Stomach (tissue), 9 donors: Measurements from ENCODE around the gene NACA2. TPM values are rescaled to one million over a fixed set of nuclear protein-coding genes. Genes with fewer than 3 reads are reported as not detected.
"Not testable (repeated sequence)": the region's sequence is repeated elsewhere in the genome, so short reads cannot be mapped to it uniquely, and the experiment has no call there.

Experiments
- DNase-seq, 2 donors: peaks; one replicate each; pipeline versions ENCODE4 v3.0.0 to v3.0.0-alpha.2; 2013 to 2019
- H3K27ac ChIP-seq, 5 donors: fragments of 200-600 bp in 4 of 5; sonication (generic) in 4 of 5; one replicate each; pipeline ENCODE4 v1.5.1; 2013 to 2019; ENCODE audit warnings: mild to moderate bottlenecking in 1 of 5, moderate library complexity in 1 of 5
- H3K27me3 ChIP-seq, 3 donors: fragments of 200-600 bp; sonication (generic); one replicate each; pipeline ENCODE4 v1.5.1; 2017 to 2019; ENCODE audit warnings: mixed run types in 1 of 3
- H3K36me3 ChIP-seq, 4 donors: fragments of 200-600 bp; sonication (generic); 1 replicate in 3 of 4; 2 replicates in 1 of 4; pipeline ENCODE4 v1.5.1; 2016 to 2019
- H3K4me1 ChIP-seq, 4 donors: fragments of 200-600 bp; sonication (generic); one replicate each; pipeline ENCODE4 v1.5.1; 2016 to 2019
- H3K4me3 ChIP-seq, 4 donors: fragments of 200-600 bp; sonication (generic) in 3 of 4; one replicate each; pipeline ENCODE4 v1.5.1; 2016 to 2019; ENCODE audit warnings: mild to moderate bottlenecking in 1 of 4
- H3K9me3 ChIP-seq, 4 donors: fragments of 200-600 bp; sonication (generic); one replicate each; pipeline ENCODE4 v1.5.1; 2016 to 2019
- EP300 ChIP-seq: sonication (generic); formaldehyde crosslinking; IDR thresholded peaks from one replicate; pipeline ENCODE4 v1.6.1; 2017; ENCODE audit warnings: antibody characterized with exemption
- POLR2A ChIP-seq, 4 donors: fragments of 450-650 bp; IDR thresholded peaks; one replicate each; pipeline ENCODE4 v1.6.1; 2016; ENCODE audit warnings: antibody characterized with exemption in 4 of 4, control low read depth in 2 of 4, mild to moderate bottlenecking in 1 of 4, moderate library complexity in 1 of 4
- POLR2AphosphoS5 ChIP-seq, 3 donors: sonication (generic); formaldehyde crosslinking; IDR thresholded peaks; one replicate each; pipeline ENCODE4 v1.6.1; 2016; ENCODE audit warnings: antibody characterized with exemption in 3 of 3
- WGBS, 5 donors: extraction: QIAGEN DNeasy Blood & Tissue Kit in 3 of 5; methylation state at CpG; one replicate each; pipeline versions ENCODE4 v1.1.5 to v1.1.7; 2013 to 2018; 5-methylcytosine and 5-hydroxymethylcytosine counted together
- intact Hi-C: fragments of 100-400 bp; cut with DNase I; formaldehyde crosslinking; loops from one replicate; pipeline ENCODE4 v1.15.1; 2023; ENCODE audit warnings: low total_unique reads
- polyA plus RNA-seq, 3 donors: library from polyadenylated mRNA; stranded (reverse); fragments of 200-250 nt; gene quantifications; one replicate each; pipeline ENCODE4 v1.2.3, GENCODE V29; 2013
- total RNA-seq, 5 donors: library from RNA; depleted of rRNA; stranded (reverse); fragments of >200 nt; gene quantifications; one replicate each; pipeline versions ENCODE4 v1.1.0 to v1.2.3, GENCODE V29; 2014 to 2016
- TF ChIP-seq, protein P1 (sequence below), 7 experiments: fragments of 450-650 bp in 4 of 7; fragments of 200-600 bp in 3 of 7; sonication (generic) in 3 of 7; IDR thresholded peaks; one replicate each; pipeline ENCODE4 v1.5.1; 2016 to 2019; ENCODE audit warnings: antibody characterized with exemption in 7 of 7, control low read depth in 2 of 7, mild to moderate bottlenecking in 1 of 7
- donor health status: healthy with polysubstance abuse.
- donor health status: Bipolar disorder and iron deficiency.
- donor health status: healthy.

Gene NACA2
- total and polyA plus RNA-seq, 8 donors: 0.28 TPM; not detected in 7

DNA sequence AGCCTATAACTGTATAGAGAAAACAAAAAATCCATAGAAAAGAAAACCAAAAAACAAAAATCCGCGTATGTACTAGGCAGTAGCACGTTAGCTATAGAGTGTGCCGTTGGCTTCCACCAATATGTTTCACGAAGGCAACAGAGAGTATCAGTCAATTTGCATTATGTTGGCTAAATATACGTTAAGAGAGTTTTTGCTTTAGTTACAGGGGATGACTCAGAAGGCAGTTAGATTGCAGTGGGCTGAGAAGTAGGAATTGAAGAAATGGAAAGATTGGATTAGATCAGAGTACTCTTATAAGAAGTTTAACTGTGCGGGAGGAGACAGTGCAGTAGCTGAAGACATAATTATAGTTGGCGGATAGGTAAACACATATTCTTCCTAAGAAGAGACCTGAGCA, 911 bp upstream of the NACA2 start:
- no peaks in the 10 kb centered on the region for H3K4me1 ChIP-seq
- no peaks in the 10 kb centered on the region for H3K36me3 ChIP-seq
- no peaks in the 10 kb centered on the region for H3K9me3 ChIP-seq
- TF ChIP-seq POLR2AphosphoS5 (IDR thresholded peaks at IDR 0.05): no peak
- no peak for TF ChIP-seq EP300
- TF ChIP-seq, protein P1, sequence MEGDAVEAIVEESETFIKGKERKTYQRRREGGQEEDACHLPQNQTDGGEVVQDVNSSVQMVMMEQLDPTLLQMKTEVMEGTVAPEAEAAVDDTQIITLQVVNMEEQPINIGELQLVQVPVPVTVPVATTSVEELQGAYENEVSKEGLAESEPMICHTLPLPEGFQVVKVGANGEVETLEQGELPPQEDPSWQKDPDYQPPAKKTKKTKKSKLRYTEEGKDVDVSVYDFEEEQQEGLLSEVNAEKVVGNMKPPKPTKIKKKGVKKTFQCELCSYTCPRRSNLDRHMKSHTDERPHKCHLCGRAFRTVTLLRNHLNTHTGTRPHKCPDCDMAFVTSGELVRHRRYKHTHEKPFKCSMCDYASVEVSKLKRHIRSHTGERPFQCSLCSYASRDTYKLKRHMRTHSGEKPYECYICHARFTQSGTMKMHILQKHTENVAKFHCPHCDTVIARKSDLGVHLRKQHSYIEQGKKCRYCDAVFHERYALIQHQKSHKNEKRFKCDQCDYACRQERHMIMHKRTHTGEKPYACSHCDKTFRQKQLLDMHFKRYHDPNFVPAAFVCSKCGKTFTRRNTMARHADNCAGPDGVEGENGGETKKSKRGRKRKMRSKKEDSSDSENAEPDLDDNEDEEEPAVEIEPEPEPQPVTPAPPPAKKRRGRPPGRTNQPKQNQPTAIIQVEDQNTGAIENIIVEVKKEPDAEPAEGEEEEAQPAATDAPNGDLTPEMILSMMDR (IDR thresholded peaks at IDR 0.05): no peak
- TF ChIP-seq POLR2A (IDR thresholded peaks at IDR 0.05): no peak
- DNase-seq: no peak
- H3K27me3 ChIP-seq: peaks cover 0 to 26% (median 9%) of the 10 kb centered on the region in 3 donors
- 89 to 93% (median 91%) methylated on average over 8 of the region's 8 CpGs for WGBS, 5 donors
- no peak overlapping the region for H3K4me3 ChIP-seq
- no peak overlapping the region for H3K27ac ChIP-seq
- intact Hi-C loops: no loop called here

DNA sequence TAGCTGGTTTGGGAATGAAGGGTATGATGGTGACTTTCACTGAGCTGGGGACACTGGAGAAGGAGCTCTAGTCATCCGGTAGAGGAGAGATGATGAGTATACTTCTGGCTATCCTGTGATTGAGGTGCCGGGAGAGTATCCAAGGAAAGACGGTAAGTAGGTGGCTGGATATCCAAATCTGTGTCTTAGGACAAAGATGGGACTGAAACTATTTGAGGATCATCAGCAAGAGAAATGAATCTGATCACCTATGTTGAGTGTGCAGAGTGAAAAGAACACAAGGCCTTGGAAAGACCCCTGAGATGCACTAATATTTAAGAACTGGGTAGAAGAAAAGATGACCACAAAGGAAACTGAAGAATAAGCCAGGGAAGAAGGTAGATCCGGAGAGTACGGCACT, 1.0 kb downstream of the NACA2 start:
- no peaks in the 10 kb centered on the region for H3K9me3 ChIP-seq
- H3K27ac ChIP-seq: no peak overlapping the region
- no peak for TF ChIP-seq POLR2A (IDR thresholded peaks at IDR 0.05)
- TF ChIP-seq, protein P1 (IDR thresholded peaks at IDR 0.05): no peak
- no peak for TF ChIP-seq POLR2AphosphoS5 (IDR thresholded peaks at IDR 0.05)
- TF ChIP-seq EP300: no peak
- 95 to 98% (median 96%) methylated on average over 5 of the region's 5 CpGs for WGBS, 5 donors
- no peaks in the 10 kb centered on the region for H3K4me1 ChIP-seq
- H3K4me3 ChIP-seq: no peak overlapping the region
- peaks cover 0 to 26% (median 9%) of the 10 kb centered on the region in 3 donors for H3K27me3 ChIP-seq
- H3K36me3 ChIP-seq: no peaks in the 10 kb centered on the region
- intact Hi-C loops: no loop called here
- DNase-seq: no peak

DNA sequence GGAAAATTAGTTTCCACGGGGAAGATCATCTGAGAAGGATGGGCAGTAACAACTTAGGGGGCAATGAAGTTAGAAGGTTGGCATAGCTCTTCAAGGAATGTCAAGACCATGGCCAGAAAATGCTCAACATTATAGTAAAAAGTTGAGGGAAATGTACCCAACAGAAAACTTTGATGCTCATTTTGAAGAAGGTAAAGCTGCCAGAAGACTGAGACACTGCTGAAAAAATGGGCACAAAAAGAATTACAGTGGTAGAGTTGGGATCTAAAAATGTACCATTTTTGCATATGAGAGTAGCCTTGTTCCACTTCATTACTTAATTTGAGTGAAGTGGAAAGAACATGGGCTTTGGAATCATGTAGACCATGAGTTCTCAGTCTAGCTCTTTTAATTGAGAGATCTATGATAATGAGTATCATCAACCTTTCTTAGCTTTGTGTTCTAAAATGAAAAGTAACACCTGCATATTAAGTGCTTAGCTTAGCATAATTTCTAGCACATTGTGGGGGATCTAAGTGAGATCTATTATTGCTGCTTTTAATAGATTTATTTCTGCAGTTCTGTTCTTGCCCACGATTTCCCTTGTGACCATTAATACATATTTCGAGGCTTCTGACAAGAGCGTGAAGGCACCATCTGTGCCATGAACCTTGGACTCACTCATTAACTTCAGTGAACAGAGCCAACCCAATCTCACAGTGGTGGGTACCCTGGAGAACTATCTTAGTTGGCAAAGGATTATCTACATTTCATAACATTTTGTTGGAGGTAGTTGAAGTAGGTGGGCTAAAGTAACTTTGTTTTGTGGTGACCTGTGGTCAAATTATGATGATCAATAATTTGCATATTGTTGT, 3.0 kb downstream of the NACA2 start:
- no peak for DNase-seq
- intact Hi-C loops: no loop called here
- Histone ChIP-seq H3K4me1 (no peaks in the 10 kb centered on the region), H3K27me3 (peaks cover 0 to 17% (median 8%) of the 10 kb centered on the region in 3 donors), H3K4me3 (no peak overlapping the region), H3K36me3 (no peaks in the 10 kb centered on the region), H3K9me3 (no peaks in the 10 kb centered on the region), H3K27ac (no peak overlapping the region)
- WGBS, 5 donors: 83 to 91% (median 84%) methylated on average over 4 of the region's 4 CpGs
- TF ChIP-seq, protein P1 (IDR thresholded peaks at IDR 0.05): no peak
- TF ChIP-seq POLR2A (IDR thresholded peaks at IDR 0.05) (no peak), EP300 (no peak), POLR2AphosphoS5 (IDR thresholded peaks at IDR 0.05) (no peak)

DNA sequence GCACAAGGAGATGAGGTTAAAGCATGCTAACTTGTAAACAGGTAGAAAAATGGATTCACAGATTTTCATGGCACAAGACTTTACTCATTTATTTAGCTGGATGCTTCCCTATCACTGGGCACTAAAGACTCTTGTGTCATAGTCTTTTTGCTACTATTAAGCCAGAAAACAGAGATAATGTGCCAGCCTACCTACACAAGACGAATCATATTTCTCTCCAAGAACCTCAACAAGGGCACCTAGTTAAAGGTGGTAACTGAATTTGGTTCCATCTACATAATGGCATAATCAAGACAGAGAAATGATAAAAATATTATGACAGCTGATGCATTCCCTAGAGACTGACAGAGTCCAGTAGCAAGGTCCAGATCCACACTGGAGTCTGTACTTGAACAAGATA, 3.8 kb downstream of the NACA2 start:
- intact Hi-C loops: no loop called here
- DNase-seq: no peak
- no peak for TF ChIP-seq POLR2AphosphoS5 (IDR thresholded peaks at IDR 0.05)
- no peak for TF ChIP-seq POLR2A (IDR thresholded peaks at IDR 0.05)
- TF ChIP-seq, protein P1 (IDR thresholded peaks at IDR 0.05): no peak
- no peak for TF ChIP-seq EP300
- WGBS, 5 donors: 65 to 100% (median 88%) methylated on average over 1 of the region's 1 CpG
- Histone ChIP-seq H3K4me1 (no peaks in the 10 kb centered on the region), H3K4me3 (no peak overlapping the region), H3K9me3 (no peaks in the 10 kb centered on the region), H3K27me3 (peaks cover 0 to 14% (median 5%) of the 10 kb centered on the region in 3 donors), H3K27ac (no peak overlapping the region), H3K36me3 (no peaks in the 10 kb centered on the region)

GRCh38 chr17:61586622-61587021, 4.4 kb downstream of the NACA2 start:
- intact Hi-C loops, DNase-seq, H3K36me3 ChIP-seq, H3K27ac ChIP-seq, H3K4me3 ChIP-seq, H3K4me1 ChIP-seq, H3K9me3 ChIP-seq: not testable (repeated sequence)
- peaks cover 0 to 14% (median 5%) of the 10 kb centered on the region in 3 donors for H3K27me3 ChIP-seq
- WGBS, 5 donors: 70 to 78% (median 72%) methylated on average over 3 of the region's 3 CpGs
